ENCODE data around the gene SLC24A3.

- no peak for TF ChIP-seq FOXA1 (IDR thresholded peaks at IDR 0.05)
- no peak for TF ChIP-seq ZNF384 (IDR thresholded peaks at IDR 0.05)
- no peak for TF ChIP-seq PKNOX1 (IDR thresholded peaks at IDR 0.05)
- no peak for TF ChIP-seq FOXK2 (IDR thresholded peaks at IDR 0.05)
- no peak for TF ChIP-seq FOXM1 (IDR thresholded peaks at IDR 0.05; ENCODE audit: borderline replicate concordance)
- no peak for TF ChIP-seq TARDBP (IDR thresholded peaks at IDR 0.05)
- no peak for TF ChIP-seq L3MBTL2 (conservative IDR thresholded peaks at IDR 0.05)
- no peak for TF ChIP-seq SP1 (IDR thresholded peaks at IDR 0.05)
Measured at GRCh38 chr20:19292254-19292653, 79.8 kb downstream of the SLC24A3 start.
